SK-N-MC (cell line): Measurements from ENCODE around the gene KRT73.

ENCODE experiments used
- EZH2 ChIP-seq: fragments of 200-600 bp; sonication (generic); IDR thresholded peaks from one replicate; pipeline ENCODE4 v1.6.1; 2017; ENCODE audit warnings: antibody characterized with exemption
- POLR2AphosphoS5 ChIP-seq: IDR thresholded peaks from 2 replicates; pipeline ENCODE4 v1.6.1; 2012; ENCODE audit warnings: mild to moderate bottlenecking, low read depth, low read length, borderline replicate concordance

- TF ChIP-seq EZH2 (no peak), POLR2AphosphoS5 (no peak)
Observed at GRCh38 chr12:52577316-52577715, 41.0 kb downstream of the KRT73 start.
